ENCODE measurements around the gene ROBO2.

- TF ChIP-seq CREB1 (CRISPR knock-in tag; IDR thresholded peaks at IDR 0.05; ENCODE audit: low read depth) (no peak), POLR2AphosphoS5 (IDR thresholded peaks at IDR 0.05; ENCODE audit: low read depth) (no peak), NANOG (IDR thresholded peaks at IDR 0.05; ENCODE audit: borderline replicate concordance) (no peak), JUNB (IDR thresholded peaks at IDR 0.05; ENCODE audit: unreplicated experiment) (no peak), EZH2 (IDR thresholded peaks at IDR 0.05; ENCODE audit: low read depth, unreplicated experiment) (no peak), REST (IDR thresholded peaks at IDR 0.05; ENCODE audit: unreplicated experiment) (no peak)
- TF ChIP-seq, protein P1, sequence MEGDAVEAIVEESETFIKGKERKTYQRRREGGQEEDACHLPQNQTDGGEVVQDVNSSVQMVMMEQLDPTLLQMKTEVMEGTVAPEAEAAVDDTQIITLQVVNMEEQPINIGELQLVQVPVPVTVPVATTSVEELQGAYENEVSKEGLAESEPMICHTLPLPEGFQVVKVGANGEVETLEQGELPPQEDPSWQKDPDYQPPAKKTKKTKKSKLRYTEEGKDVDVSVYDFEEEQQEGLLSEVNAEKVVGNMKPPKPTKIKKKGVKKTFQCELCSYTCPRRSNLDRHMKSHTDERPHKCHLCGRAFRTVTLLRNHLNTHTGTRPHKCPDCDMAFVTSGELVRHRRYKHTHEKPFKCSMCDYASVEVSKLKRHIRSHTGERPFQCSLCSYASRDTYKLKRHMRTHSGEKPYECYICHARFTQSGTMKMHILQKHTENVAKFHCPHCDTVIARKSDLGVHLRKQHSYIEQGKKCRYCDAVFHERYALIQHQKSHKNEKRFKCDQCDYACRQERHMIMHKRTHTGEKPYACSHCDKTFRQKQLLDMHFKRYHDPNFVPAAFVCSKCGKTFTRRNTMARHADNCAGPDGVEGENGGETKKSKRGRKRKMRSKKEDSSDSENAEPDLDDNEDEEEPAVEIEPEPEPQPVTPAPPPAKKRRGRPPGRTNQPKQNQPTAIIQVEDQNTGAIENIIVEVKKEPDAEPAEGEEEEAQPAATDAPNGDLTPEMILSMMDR (conservative IDR thresholded peaks at IDR 0.05; ENCODE audit: low read depth in 2 of 2), result no peak
Measured at GRCh38 chr3:77530870-77531269, 491.0 kb downstream of the ROBO2 start.
